Keratinocyte (primary cell): ENCODE measurements around the gene DNHD1. TPM values are rescaled to one million over a fixed set of nuclear protein-coding genes. Genes with fewer than 3 reads are reported as not detected.

ENCODE experiments used
- DNase-seq: peaks from one replicate; pipeline ENCODE4 v3.0.0-alpha.2; 2011; ENCODE audit warnings: low read depth, missing footprints, low spot score
- FAIRE-seq: peaks from 2 replicates; lab custom pipeline; 2011; peaks lifted over from hg19 to GRCh38; lab: Jason Lieb, UNC
- H2AFZ ChIP-seq: 2 replicates; pipeline ENCODE4 v1.6.0; 2012; ENCODE audit warnings: low read length, control low read depth, inconsistent platforms; ENCODE audit not compliant: control insufficient read depth
- H3K27ac ChIP-seq: 2 replicates; pipeline ENCODE4 v1.5.1; 2011; ENCODE audit warnings: low read length; ENCODE audit not compliant: control insufficient read depth, insufficient read depth
- H3K27me3 ChIP-seq: 3 replicates; pipeline ENCODE4 v1.6.0; 2011; ENCODE audit warnings: low read length; ENCODE audit not compliant: control insufficient read depth, insufficient read depth; ENCODE audit errors: extremely low read depth
- H3K36me3 ChIP-seq, 2 experiments: 2 replicates in 1 of 2; 3 replicates in 1 of 2; pipeline ENCODE4 v1.5.1; 2011; ENCODE audit warnings: low read length in 2 of 2, mild to moderate bottlenecking in 1 of 2; ENCODE audit not compliant: control insufficient read depth in 2 of 2, insufficient read depth in 2 of 2; ENCODE audit errors: extremely low read depth in 1 of 2
- H3K4me1 ChIP-seq: 3 replicates; pipeline ENCODE4 v1.5.1; 2011; ENCODE audit warnings: low read length; ENCODE audit not compliant: control insufficient read depth, insufficient read depth; ENCODE audit errors: extremely low read depth
- H3K4me2 ChIP-seq: 3 replicates; pipeline ENCODE4 v1.6.0; 2011; ENCODE audit warnings: low read depth, low read length; ENCODE audit not compliant: control insufficient read depth, insufficient read depth; ENCODE audit errors: extremely low read depth
- H3K4me3 ChIP-seq, 3 experiments: fragments of 200-600 bp in 1 of 3; sonication (generic) in 1 of 3; 2 replicates in 2 of 3; 3 replicates in 1 of 3; pipeline ENCODE4 v1.5.1; 2011 to 2016; ENCODE audit warnings: low read length in 3 of 3, mild to moderate bottlenecking in 3 of 3, control low read depth in 2 of 3, inconsistent platforms in 1 of 3, low read depth in 1 of 3, mixed read lengths in 1 of 3, mixed run types in 1 of 3, moderate library complexity in 1 of 3; ENCODE audit not compliant: control insufficient read depth in 2 of 3, insufficient read depth in 2 of 3; ENCODE audit errors: extremely low read depth in 1 of 3
- H3K79me2 ChIP-seq: 2 replicates; pipeline ENCODE4 v1.6.0; 2012; ENCODE audit warnings: low read length; ENCODE audit not compliant: control insufficient read depth, insufficient read depth
- H3K9ac ChIP-seq: 3 replicates; pipeline ENCODE4 v1.6.0; 2011; ENCODE audit warnings: low read length; ENCODE audit not compliant: control insufficient read depth, insufficient read depth; ENCODE audit errors: extremely low read depth
- H3K9me1 ChIP-seq: 3 replicates; pipeline ENCODE4 v1.6.0; 2011; ENCODE audit warnings: low read length; ENCODE audit not compliant: control insufficient read depth, insufficient read depth; ENCODE audit errors: extremely low read depth
- H3K9me3 ChIP-seq: 2 replicates; pipeline ENCODE4 v1.5.1; 2012; ENCODE audit warnings: low read depth, low read length; ENCODE audit not compliant: control insufficient read depth
- H4K20me1 ChIP-seq: 3 replicates; pipeline ENCODE4 v1.6.0; 2011; ENCODE audit warnings: low read length; ENCODE audit not compliant: control insufficient read depth, insufficient read depth; ENCODE audit errors: extremely low read depth
- EZH2 ChIP-seq: IDR thresholded peaks from one replicate; pipeline ENCODE4 v1.6.1; 2012; ENCODE audit warnings: inconsistent platforms, mild to moderate bottlenecking, low read length, moderate library complexity
- dilution Hi-C: fragments of 300-500 bp; cut with MboI; formaldehyde crosslinking; loops from one replicate; pipeline ENCODE4 v1.7.0; 2020; ENCODE audit warnings: low sequenced_read_pairs; ENCODE audit not compliant: extremely low pct_ligation_motif_present
- polyA plus RNA-seq, 5 experiments: library from polyadenylated mRNA; depleted of rRNA in 3 of 5; stranded (reverse) in 3 of 5; stranded (forward) in 1 of 5; unstranded in 1 of 5; fragments of >200 nt; gene quantifications; 1 replicate in 1 of 5; 2 replicates in 3 of 5; 3 replicates in 1 of 5; pipeline versions ENCODE4 v1.2.1 to v1.2.3, GENCODE V29; 2011 to 2012; ENCODE audit warnings: missing spikeins in 2 of 5, low read depth in 1 of 5, low replicate concordance in 1 of 5
- TF ChIP-seq, protein P1 (sequence below), 3 experiments: IDR thresholded peaks in 1 of 3; conservative IDR thresholded peaks in 1 of 3; optimal IDR thresholded peaks in 1 of 3; 2 replicates in 2 of 3; 3 replicates in 1 of 3; pipeline versions ENCODE3 to v1.5.1; 2011; ENCODE audit warnings: low read length in 3 of 3, mild to moderate bottlenecking in 3 of 3, moderate library complexity in 2 of 3, control low read depth in 1 of 3, inconsistent platforms in 1 of 3; ENCODE audit not compliant: insufficient read depth in 2 of 3; ENCODE audit errors: extremely low read depth in 1 of 3

Gene DNHD1
- polyA plus RNA-seq, 1 donor (not counting 4 experiments of a cell fraction or from before 2014, with no cell fraction given) = 2.9 TPM

DNA sequence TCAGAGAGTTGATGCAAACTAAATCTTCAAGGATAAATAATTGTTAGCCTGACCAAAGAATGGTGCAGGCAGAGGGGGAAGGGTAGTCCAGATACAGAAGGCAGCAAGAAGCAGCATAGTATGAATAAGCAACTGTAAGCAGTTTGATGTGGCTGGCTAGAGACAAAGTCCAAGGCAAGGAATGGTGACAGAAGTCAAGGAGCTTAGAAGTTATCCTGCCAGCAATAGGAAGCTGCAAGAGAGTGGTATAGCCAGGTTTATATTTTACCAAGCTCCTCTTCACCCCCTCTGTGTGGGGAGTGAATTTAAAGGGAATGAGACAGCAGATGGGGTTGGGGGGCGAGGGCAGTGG is 38.0 kb upstream of the DNHD1 start:
- no peak overlapping the region for H3K9ac ChIP-seq
- H3K4me3 ChIP-seq = no peak overlapping the region
- H3K36me3 ChIP-seq = peaks cover 0 to 15% of the 10 kb centered on the region in 2 experiments
- H3K79me2 ChIP-seq = no peaks in the 10 kb centered on the region
- no peaks in the 10 kb centered on the region for H4K20me1 ChIP-seq
- H3K4me2 ChIP-seq = no peak overlapping the region
- no peak for DNase-seq
- H2AFZ ChIP-seq = no peak overlapping the region
- no peaks in the 10 kb centered on the region for H3K27me3 ChIP-seq
- H3K9me1 ChIP-seq = peaks cover 3% of the 10 kb centered on the region
- no peaks in the 10 kb centered on the region for H3K9me3 ChIP-seq
- dilution Hi-C loops = no loop called here
- TF ChIP-seq EZH2 = no peak
- TF ChIP-seq, protein P1, sequence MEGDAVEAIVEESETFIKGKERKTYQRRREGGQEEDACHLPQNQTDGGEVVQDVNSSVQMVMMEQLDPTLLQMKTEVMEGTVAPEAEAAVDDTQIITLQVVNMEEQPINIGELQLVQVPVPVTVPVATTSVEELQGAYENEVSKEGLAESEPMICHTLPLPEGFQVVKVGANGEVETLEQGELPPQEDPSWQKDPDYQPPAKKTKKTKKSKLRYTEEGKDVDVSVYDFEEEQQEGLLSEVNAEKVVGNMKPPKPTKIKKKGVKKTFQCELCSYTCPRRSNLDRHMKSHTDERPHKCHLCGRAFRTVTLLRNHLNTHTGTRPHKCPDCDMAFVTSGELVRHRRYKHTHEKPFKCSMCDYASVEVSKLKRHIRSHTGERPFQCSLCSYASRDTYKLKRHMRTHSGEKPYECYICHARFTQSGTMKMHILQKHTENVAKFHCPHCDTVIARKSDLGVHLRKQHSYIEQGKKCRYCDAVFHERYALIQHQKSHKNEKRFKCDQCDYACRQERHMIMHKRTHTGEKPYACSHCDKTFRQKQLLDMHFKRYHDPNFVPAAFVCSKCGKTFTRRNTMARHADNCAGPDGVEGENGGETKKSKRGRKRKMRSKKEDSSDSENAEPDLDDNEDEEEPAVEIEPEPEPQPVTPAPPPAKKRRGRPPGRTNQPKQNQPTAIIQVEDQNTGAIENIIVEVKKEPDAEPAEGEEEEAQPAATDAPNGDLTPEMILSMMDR (optimal IDR thresholded peaks at IDR 0.05 in 1 of 3, IDR thresholded peaks at IDR 0.05 in 1 of 3, conservative IDR thresholded peaks at IDR 0.05 in 1 of 3; ENCODE audit: extremely low read depth in 1 of 3, insufficient read depth in 2 of 3, low read length in 3 of 3) = no peak
- FAIRE-seq = no peak
- no peak overlapping the region for H3K27ac ChIP-seq
- no peaks in the 10 kb centered on the region for H3K4me1 ChIP-seq

DNA sequence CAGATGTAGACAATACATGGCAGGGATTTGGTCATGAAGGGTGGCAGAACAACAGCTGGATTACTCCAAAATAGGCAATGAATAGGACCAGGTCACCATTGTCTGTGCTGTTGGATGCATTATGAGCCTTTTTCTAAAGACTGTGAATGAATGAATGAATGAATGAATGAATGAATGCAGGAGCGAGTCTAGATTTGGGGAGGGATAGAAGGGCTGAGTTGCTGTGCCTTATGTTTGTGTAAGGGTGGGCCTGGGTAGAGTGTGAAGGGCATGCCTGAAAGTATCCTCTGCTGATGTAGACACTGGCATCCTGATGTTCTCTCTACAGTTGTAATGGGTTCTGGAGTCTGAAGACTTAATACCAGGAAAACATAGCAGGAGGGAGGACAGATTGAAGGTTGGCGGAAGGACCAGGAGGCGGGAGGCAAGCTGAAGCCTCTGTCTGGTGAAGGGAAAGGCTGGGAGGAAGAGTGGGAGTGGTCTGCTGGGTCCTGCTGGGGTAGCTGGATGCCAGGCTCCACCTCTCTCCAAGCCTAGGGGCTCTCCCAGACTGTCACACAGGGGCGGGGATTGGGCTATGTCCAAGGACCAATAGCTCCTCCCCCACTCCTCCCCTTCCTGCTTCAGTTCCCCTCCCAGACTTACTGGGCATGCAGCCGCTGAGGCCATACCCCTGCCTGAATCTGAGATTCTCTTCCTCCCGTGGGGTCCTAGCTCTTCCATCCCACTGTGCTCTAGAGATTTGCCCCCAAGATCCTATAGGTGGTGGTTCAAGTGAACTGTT is 28.2 kb upstream of the DNHD1 start:
- dilution Hi-C loops = no loop called here

More for the DNA sequence above, 28.2 kb upstream of the DNHD1 start:
- Histone ChIP-seq H3K9ac (no peak overlapping the region), H3K4me1 (peaks cover 13% of the 10 kb centered on the region), H3K27ac (no peak overlapping the region), H4K20me1 (no peaks in the 10 kb centered on the region), H3K9me1 (no peaks in the 10 kb centered on the region), H3K27me3 (no peaks in the 10 kb centered on the region), H3K79me2 (peaks cover 6% of the 10 kb centered on the region), H3K4me3 (no peak overlapping the region), H2AFZ (peak overlapping the region; percentile 77), H3K9me3 (no peaks in the 10 kb centered on the region), H3K36me3 (peaks cover 0 to 4% of the 10 kb centered on the region in 2 experiments), H3K4me2 (peak overlapping the region; percentile 54)
- TF ChIP-seq EZH2 = no peak
- TF ChIP-seq, protein P1 (optimal IDR thresholded peaks at IDR 0.05 in 1 of 3, IDR thresholded peaks at IDR 0.05 in 1 of 3, conservative IDR thresholded peaks at IDR 0.05 in 1 of 3; ENCODE audit: extremely low read depth in 1 of 3, insufficient read depth in 2 of 3, low read length in 3 of 3) = no peak
- FAIRE-seq (peak; percentile 73), DNase-seq (peak; percentile 25)
